ENCODE data around the gene STX19.
"Not testable (repeated sequence)": the region's sequence is repeated elsewhere in the genome, so short reads cannot be mapped to it uniquely, and the experiment has no call there.

Gene STX19

DNA sequence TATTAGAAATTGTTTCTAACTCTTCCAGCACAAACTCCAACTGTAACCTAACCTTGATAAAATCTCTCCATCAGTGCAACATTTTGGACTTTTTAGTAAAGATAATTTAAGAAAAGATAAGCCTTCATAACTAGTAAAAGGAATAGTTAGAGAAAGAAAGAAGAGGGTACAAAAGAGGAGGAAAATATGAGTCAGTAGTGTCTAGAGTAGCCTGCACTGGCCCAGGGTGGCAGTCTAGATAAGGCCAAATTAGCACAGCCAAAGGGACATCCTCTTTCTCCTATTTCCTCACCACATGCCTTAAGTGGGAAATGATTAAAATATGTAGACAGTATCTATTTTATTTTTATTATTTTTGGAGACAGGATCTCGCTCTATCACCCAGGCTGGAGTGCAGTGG lies 58.4 kb downstream of the STX19 start:
- no peak for DNase-seq

DNA sequence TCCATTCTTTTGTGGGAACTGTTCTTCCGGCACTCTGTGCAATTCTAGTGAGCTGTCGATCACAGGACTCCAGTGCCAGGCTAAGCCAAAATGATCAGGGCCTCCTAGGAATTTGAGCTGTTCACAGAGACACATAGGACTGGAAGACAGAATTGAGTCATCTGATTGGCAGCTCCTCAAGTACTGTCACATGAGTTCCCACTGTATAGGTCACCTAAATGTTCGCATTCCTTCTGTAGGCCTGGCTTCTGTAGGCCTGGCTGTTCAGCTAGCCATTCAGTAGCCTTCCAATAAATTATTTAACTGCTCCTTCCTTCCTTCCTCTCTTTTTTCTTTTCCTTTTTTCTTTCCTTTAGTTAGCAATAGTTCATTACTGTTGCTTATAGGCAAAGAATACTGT lies 59.0 kb downstream of the STX19 start:
- no peak for DNase-seq

DNA sequence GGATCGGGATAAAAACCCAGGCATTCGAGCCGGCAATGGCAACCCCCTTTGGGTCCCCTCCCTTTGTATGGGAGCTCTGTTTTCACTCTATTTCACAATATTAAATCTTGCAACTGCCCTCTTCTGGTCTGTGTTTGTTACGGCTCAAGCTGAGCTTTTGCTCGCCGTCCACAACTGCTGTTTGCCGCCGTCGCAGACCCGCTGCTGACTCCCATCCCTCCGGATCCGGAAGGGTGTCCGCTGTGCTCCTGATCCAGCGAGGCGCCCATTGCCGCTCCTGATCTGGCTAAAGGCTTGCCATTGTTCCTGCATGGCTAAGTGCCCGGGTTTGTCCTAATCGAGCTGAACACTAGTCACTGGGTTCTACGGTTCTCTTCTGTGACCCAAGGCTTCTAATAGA lies 63.3 kb downstream of the STX19 start:
- not testable (repeated sequence) for DNase-seq
